ENCODE data around the gene NDUFS6.
"Not testable (repeated sequence)": the region's sequence is repeated elsewhere in the genome, so short reads cannot be mapped to it uniquely, and the experiment has no call there.

The NDUFS6 gene

DNA sequence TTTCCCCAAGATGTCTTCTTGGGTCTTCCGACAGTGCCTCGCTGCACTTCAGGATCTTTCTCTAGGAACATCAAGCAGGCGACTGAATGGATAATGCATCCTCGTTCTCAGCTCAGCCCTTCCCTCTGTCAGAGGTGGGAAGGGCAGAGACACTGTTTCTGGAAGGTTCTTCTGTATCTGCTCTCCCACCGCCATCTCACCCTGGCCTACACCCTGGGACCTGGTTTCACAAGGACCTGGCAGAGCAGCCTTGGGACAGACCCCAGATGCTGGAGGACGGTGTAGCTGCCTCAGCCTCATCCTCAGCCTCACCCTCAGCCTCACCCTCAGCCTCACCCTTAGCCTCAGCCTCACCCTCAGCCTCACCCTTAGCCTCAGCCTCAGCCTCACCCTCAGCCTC is 20.1 kb upstream of the NDUFS6 start:
- no peak overlapping the region for H3K4me3 ChIP-seq (ENCODE audit: low read depth, low read length)
- DNase-seq (ENCODE audit: low read depth), result no peak

DNA sequence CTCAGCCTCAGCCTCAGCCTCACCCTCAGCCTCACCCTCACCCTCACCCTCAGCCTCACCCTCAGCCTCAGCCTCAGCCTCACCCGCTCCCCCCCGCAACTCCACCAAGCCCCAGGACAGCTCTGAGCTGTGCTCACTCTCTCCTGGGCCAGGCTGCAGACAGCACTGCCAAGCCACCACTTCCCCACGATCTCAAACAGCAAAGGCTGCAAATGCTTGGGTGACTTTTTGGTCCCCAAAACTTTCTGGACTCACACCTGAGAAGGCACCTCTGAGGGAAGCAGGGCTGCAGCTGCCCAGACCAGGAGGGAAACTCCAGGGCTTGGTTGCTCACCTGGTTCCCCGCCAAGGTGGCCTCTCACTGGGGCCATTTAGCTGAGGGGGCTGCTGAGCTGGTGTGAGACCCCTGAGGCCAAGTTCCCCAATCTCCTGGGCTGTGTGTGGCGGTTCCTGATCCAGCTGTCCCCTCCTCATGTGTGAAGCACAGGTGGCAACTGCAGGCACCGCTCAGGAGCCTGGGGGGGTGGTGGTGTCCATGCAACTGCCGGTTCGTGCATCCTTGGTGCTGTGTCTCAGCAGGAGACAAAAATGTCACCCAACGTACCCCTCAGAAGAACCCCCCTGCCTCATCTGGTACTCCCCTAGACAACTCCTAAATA is 19.4 kb upstream of the NDUFS6 start:
- no peak for DNase-seq (ENCODE audit: low read depth)
- H3K4me3 ChIP-seq (ENCODE audit: low read depth, low read length), result no peak overlapping the region

DNA sequence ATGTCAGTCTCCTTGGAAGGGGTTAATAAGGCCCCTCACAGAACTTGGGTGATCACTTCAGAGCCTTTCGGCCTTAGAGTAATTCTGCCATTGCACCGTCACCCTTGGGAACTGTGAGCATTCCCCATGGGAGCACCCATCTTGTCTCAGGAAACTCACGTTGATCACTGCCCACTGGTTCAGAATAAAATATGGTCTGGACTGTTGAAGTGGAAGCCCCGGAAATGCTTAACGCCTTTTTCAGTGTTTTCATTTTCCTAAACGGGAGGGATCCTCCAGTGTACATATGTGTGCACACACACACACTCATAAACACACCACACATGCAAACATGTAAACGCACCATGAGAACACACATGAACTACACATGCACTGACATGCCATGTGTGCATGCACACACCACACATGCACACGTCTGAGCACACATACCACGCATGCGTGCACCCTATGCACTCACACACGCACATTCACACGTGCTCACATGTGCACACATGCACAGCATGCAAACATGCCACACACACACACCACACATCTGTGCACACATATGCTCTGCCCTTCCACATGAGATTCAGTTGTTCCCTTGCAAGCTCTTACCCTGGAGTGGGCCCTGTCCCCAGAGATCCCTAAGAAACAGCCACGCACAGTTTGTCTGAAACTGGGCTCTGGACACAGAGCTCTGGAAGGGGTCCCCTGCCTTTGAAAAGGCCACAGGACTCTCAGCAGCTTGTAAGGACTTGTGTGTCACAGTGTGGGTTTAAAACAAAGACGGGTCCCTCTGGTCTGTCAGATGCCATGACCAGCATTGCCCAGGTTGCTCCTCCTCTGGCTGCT is 18.6 kb upstream of the NDUFS6 start:
- no peak for DNase-seq (ENCODE audit: low read depth)
- H3K4me3 ChIP-seq (ENCODE audit: low read depth, low read length), result no peak overlapping the region

DNA sequence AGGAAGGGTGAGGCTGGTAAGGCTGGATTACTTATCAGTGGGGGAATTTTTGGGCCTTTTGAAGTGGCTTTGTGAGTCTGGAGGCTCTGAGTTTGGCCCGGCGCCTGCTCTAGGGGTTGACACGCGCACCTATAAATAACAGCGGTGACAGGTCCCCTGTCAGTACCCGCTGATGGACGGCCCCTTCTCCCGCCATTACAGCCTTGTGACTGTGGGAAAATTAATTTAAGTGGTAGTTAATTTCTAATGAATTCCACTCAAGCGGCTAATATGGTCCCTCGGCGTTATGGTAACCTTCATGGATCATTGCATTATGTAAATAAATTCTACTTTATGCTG is 18.0 kb upstream of the NDUFS6 start:
- no peak for DNase-seq (ENCODE audit: low read depth)

DNA sequence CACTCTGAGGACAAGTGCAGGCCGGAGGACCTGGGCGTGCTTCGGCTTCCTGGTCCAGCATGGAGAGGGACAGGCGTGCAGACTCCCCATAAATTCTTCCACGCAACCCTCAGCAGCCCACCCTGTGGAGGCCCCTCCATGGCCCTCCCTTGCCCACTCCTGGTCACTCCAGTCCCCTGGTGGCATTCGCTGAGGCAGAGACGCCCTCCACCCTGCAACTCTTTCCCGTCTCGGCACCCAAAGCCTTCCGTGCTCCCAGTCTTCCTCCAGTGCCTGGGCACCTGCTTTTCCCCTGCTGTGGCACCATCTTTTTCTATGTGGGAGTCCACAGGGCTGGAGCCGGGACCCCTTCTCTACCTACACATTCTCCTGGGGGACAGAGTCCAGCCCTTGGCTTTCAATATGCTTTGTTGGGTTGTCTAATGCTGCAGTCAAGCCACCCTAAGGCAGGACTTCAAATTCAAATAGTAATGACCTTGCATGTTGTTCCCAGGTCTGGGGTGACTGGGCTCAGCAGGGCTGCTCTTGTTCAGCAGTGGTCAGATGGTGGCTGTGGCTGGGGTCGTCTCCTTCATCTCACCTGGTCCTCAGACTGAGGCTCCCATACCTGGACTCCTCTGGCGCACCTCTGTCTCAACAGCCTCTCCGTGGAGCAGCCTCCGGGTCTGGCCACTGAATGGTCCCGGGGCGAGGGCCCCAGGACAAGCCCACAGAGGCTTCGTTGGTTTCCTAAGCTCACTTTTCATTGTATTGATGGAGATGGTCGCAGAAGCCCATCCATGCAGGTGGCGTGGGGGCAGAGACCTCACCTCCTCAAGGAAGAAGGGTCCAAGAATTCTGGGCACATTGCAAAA is 16.8 kb upstream of the NDUFS6 start:
- no peak for DNase-seq (ENCODE audit: low read depth)
- no peak overlapping the region for H3K4me3 ChIP-seq (ENCODE audit: low read depth, low read length)

More for the DNA sequence above, 18.0 kb upstream of the NDUFS6 start:
- H3K4me3 ChIP-seq (ENCODE audit: low read depth, low read length), result no peak overlapping the region

DNA sequence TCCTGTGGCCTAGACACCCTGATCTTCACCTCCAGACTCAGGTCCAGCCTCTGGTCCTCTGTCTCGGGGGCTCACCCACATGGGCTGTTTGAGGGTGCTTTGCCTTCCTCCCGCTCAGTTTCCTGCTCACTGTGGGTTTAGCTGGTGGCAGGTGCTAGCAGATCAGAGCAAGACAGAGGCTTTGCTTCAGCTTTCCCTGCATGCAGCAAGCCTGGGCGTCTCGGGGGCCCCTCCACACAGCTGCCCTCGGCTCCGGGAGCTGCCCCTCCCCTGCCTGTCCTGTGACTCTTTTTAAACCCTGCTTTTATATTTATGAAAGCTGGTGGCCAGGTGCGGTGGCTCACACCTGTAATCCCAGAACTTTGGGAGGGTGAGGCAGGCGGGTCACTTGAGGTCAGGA is 16.1 kb upstream of the NDUFS6 start:
- H3K4me3 ChIP-seq (ENCODE audit: low read depth, low read length), result no peak overlapping the region
- DNase-seq (ENCODE audit: low read depth), result no peak

DNA sequence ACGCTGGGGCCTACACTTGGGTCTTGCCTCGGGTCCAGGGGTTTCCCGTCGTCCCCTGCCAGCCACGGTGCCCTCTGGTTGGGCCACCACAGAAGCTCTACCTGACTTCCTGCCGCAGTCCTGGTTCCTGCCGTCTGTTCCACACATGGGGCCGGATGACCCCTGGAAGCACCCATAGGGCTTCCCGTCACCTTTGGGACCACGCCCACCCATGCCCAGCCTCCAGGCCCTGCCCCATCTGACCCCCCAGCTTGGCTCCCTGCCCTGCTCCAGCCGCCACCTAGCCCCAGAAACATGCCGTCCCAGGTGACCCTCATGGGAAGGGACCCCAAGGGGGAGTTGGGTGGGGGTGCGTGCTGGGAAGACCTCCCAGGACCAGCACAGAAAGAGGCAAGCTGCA is 15.2 kb upstream of the NDUFS6 start:
- no peak overlapping the region for H3K4me3 ChIP-seq (ENCODE audit: low read depth, low read length)
- no peak for DNase-seq (ENCODE audit: low read depth)

DNA sequence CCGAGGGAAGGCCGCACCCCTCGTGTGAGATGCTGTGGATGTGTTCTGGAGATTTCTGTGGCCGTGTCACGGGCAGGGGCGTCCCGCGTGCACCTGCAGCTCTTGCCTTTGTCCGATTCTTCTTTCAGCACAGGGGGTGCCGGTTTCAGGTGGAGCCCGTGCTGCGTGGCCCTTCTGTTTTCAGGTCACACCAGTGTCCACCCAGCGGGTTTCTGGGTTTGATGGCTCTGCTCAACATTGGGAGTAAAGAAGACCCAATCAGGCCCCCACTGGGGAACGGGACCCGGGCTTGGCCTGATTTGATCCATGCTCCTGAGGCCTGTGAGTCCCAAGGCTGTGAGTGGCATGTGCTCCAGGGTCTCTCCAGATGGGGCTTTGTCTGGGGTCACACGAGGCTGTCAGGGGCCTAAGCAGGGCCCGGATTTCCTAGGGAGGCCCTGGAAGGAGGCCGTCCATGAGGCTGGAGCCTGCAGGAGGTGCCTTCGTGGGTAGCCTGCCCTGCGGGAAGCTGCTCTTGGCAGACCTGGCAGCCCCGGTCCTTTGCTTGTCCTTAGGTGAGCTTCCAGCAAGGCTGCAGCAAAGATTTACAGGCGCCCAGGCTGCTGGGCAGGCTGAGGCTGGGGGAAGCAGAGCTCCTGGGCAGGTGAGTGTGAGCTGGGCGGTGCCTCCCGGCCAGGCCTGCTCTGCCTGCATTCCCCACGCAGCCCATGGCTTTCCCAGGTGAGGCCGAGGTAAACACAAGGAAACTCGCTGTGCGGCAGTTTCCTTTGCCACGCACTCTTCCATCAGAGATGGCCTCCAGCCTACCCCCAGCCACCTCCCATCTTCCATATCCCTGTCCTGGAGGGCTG is 14.4 kb upstream of the NDUFS6 start:
- H3K4me3 ChIP-seq (ENCODE audit: low read depth, low read length), result no peak overlapping the region
- DNase-seq (ENCODE audit: low read depth), result no peak

DNA sequence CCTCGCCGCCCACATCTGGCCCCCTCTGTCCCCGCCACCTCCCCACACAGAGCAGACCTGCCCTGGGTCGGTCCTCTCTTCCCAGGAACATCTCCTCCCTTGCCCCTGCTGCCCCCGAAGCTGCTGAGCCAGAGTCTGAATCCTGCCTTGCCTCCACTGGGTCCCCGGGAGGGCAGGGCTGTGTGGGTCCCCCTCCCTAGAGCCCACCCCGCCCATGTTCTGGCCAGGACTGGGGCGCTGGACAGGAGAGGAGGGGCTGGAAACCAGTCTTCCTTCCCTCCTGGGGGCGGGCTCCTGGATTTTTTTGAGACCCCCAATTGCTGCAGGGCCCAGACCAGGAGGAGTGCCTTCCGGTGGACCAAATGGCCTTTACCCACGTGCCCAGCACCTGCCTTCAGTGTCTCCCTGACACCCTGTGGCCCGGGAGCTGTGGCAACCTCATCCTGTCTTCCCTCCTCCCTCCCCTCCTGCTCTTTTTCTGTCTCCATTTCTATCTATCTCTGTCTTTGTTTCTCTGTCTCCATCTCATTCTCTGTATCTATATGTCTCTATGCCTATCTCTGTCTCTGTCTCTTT is 13.6 kb upstream of the NDUFS6 start:
- no peak overlapping the region for H3K4me3 ChIP-seq (ENCODE audit: low read depth, low read length)
- no peak for DNase-seq (ENCODE audit: low read depth)

DNA sequence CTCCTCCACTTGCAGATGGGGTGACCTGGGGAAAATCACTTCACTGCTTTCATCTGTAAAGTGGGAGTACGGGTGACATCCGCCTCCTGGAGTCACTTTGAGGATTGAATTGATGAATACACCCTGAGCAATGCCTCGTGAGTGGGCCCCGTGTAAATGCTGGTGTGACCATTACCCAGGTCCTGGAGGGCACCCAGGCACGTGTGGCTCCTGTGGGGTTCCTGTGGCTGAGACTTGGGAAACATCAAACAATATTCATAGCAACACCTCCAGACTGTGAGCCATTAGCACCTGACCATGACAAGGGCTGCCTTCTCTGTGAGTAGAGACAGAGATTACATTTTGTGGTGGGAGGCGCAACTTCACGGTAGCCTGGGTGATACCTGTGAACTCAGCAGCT is 13.0 kb upstream of the NDUFS6 start:
- DNase-seq (ENCODE audit: low read depth), result no peak
- H3K4me3 ChIP-seq (ENCODE audit: low read depth, low read length), result no peak overlapping the region

DNA sequence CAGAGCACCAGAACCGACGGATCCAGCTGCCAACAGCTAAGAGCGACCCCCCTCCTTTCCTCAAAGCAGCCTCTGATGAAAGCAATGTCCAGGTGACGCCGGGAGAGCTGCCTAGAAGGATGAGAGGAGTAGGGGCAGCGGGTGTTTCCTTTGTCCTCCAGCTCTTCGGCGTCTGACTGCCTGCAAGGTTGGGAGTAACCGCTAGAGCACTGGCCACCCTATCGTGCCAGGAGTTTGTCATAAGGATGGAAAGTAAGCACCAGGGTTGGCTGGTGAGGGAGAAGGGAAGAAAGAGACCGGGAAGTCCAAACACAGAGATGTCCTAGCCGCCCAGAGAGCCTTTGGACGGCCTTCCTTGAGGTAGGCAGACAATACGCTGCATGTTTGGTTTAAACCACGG is 12.4 kb upstream of the NDUFS6 start:
- H3K4me3 ChIP-seq (ENCODE audit: low read depth, low read length), result no peak overlapping the region
- no peak for DNase-seq (ENCODE audit: low read depth)

DNA sequence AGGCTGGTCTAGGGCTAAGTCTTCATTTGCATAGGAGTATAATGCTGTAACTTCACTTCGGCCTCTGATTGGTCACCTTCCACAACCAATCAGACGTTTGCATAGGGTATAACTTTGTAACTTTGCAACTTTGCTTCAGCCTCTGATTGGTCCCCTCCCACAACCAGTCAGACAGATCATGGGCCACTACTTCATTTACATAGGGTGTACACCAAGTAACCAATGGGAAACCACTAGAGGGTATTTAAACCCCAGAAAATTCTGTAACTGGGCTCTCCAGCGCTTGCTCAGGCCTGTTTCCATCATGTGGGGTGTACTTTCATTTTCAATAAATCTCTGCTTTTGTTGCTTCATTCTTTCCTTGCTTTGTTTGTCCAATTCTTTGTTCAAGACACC is 11.8 kb upstream of the NDUFS6 start:
- peak overlapping the region; percentile 16 for H3K4me3 ChIP-seq (ENCODE audit: low read depth, low read length)
- not testable (repeated sequence) for DNase-seq (ENCODE audit: low read depth)

DNA sequence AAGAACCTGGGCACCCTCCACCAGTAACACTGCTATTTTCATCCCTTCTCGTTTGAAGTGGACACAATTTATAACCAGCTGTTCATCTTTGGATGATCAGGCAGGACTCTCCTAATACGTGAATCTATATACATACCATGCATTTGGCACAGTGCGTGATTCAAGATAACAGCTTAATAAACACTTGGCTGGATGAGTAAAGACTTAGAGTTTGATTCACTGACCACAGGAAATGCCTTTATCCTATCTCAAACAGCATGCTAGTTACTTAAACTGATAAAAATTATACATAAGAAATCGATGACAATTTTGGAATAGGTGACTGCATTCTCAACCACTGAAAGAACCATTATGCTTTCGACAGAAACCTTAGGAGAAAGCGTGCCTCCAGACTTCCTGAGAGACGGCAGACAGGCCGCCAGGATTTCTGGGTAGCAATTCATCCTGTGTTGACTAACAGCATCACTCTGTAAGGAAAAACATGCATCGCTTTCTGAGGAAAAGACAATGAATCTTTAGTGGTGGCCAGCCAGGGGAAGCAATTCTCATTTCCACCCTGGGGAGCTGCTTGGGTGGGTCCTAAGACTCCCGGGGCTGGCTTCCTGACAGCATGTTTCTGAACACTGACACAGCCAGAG is 11.3 kb upstream of the NDUFS6 start:
- DNase-seq (ENCODE audit: low read depth), result peak; percentile 67
- peak overlapping the region; percentile 16 for H3K4me3 ChIP-seq (ENCODE audit: low read depth, low read length)

DNA sequence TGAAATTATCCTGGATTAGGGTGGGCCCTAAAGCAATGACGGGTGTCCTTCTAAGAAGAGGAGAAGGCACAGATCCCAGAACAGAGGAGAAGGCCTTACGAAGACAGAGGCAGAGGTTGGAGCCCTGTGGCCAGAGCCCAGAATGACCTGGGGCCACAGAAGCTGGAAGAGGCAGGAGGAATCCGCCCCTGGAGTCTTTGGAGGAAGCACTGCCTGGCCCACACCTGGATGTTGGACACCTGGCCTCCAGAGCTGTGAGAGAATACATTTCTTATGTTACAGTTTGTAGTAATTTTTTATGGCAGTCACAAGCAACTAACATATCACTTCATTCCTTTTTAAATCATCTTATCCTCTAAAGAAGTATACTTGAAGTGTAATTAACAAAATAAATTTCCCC is 10.0 kb upstream of the NDUFS6 start:
- no peak for DNase-seq (ENCODE audit: low read depth)
- H3K4me3 ChIP-seq (ENCODE audit: low read depth, low read length), result no peak overlapping the region

DNA sequence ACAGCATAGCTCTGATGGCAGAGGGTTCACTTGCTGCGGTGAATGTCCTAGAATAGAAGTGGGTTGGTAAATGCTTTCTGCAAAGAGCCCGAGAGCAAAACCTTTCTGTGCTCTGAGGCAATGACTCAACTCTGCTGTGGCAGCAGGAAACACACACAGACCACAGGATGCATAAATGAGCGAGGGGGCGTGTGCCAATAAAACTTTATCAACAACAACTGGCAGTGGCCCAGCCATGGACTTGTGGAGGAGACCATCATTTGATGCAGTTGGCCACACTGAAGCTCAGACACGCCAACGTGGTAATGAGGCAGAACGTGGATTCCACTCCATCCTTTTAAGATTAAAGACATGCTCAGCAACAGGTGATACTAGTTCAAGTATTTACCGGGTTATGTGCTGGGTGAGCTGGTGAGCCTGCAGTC is 8.4 kb upstream of the NDUFS6 start:
- H3K4me3 ChIP-seq (ENCODE audit: low read depth, low read length), result no peak overlapping the region
- peak; percentile 87 for DNase-seq (ENCODE audit: low read depth)

DNA sequence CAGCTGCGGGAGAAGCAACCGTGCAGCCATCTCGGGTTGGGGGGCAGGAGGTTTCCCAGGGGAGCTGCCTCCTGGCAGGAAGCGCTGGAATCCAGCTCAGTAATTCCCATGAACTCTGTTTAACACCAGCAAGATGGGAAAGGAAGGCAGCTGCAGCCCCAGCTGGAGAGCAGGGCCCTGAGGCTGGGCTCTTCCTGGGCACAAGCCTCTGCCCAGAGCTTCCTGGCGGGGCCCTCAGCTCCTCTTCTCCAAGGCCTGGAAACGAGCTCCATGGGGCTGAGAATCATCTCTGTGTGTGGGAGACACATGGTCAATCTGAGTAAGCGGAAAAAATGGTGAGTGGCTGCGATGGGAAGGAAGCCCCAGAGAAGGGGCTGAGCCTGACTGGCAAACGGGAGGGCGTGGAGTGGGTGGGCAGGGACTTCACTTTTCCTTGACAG is 7.9 kb upstream of the NDUFS6 start:
- H3K4me3 ChIP-seq (ENCODE audit: low read depth, low read length), result no peak overlapping the region
- DNase-seq (ENCODE audit: low read depth), result peak; percentile 56

DNA sequence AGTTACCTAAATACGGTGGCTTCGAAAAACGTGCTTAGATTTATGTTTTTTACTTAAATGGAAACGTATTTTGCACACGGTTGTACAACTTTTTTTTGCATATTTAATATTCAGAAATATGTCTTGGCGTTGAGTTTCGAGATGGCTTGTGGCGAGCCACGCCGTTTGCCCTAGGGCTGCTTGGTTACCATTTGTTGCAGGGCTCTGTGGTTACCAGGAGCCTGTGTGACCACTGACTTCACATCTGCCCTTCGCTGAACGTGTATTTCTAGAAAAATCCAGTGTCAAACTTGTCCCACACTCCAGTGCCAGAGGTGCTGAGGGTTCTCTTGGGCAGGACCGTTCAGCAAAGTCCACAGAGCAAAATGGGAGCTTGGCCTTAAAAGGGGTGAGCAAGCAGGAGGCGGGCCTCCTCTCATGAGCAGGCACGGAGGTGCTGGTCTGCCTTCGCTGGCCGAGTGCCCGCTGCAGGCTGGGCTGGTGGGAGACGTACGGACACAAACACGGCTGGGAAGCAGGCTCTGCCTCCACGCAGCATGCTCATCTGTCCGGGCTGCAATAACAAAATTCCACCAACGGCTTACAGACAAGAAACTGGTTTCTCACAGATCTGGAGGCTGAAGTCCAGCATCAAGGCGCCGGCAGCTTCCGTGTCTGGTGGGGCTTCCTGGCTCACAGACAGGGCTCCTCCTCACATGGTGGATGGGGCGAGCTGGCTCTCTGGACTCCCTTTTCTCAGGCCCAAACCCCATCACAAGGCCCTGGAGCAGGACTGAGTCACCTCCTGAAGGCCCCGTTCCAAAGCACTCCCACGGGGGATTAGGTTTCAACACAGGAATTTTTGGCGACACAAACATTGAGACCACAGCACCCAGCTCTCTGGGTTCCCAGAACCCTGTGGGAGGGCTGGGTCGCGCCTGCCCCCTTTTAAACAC is 7.0 kb upstream of the NDUFS6 start:
- DNase-seq (ENCODE audit: low read depth), result peak; percentile 71

DNA sequence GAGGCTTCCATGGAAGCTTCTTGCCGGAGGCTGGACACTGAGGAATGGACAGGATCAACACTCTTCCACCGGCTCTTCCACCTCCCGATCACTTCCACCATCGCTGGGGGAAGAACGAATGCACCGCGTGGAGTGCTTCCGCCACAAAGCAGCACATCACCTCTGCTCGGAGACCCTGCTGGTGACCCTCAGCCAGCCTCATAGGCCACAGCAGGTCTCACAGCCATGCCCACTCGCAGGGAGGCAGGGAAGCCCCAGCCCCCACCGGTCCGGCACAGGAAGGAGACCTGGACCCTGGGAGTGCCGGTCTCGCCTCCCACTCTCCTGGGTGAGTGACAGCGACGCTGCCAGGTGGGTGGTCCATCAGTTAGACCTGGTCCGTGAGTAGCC is 6.3 kb upstream of the NDUFS6 start:
- no peak for DNase-seq (ENCODE audit: low read depth)
- H3K4me3 ChIP-seq (ENCODE audit: low read depth, low read length), result no peak overlapping the region

More for the DNA sequence above, 7.0 kb upstream of the NDUFS6 start:
- H3K4me3 ChIP-seq (ENCODE audit: low read depth, low read length), result no peak overlapping the region
